IMR-90 (cell line): ENCODE measurements around the gene GCKR. TPM values are rescaled to one million over a fixed set of nuclear protein-coding genes. Genes with fewer than 3 reads are reported as not detected.

Experiments used
- ATAC-seq: fragments of 200-7000 bp; cut with Tn5 transposase; 2 replicates; pipeline ENCODE4 v1.9.1; 2020; ENCODE audit warnings: low read depth, mild to moderate bottlenecking, moderate library complexity
- BruUV-seq: library from RNA; stranded (reverse); fragments of 400-500 nt; replicated peaks from 2 replicates; lab custom pipeline; 2021; lab: Mats Ljungman, UMichigan
- CTCF ChIA-PET: fragments of 300-600 bp; formaldehyde crosslinking; extraction: SDS; loops from one replicate; lab custom pipeline; 2021; ENCODE audit warnings: antibody characterized with exemption; lab: Yijun Ruan, JAX
- POLR2A ChIA-PET: fragments of 300-600 bp; sonication (Branson Sonifier 250); formaldehyde crosslinking; loops from one replicate; lab custom pipeline; 2022; ENCODE audit warnings: antibody characterized with exemption; ENCODE audit not compliant: unreplicated experiment; lab: Charles Lee
- DNase-seq: peaks from one replicate; pipeline ENCODE4 v3.0.0; 2013
- H2AFZ ChIP-seq: replicated peaks from 2 replicates; pipeline ENCODE3; 2013; ENCODE audit warnings: low read length, mild to moderate bottlenecking; ENCODE audit not compliant: poor library complexity
- H2AK5ac ChIP-seq: 2 replicates; pipeline ENCODE4 v1.6.1; 2013; ENCODE audit warnings: low read depth, low read length, inconsistent platforms
- H2AK9ac ChIP-seq: replicated peaks from 2 replicates; pipeline ENCODE3; 2013; ENCODE audit warnings: mild to moderate bottlenecking, low read depth, low read length, moderate library complexity; ENCODE audit not compliant: poor library complexity
- H2BK120ac ChIP-seq: 2 replicates; pipeline ENCODE4 v1.6.1; 2013; ENCODE audit warnings: low read depth, low read length, inconsistent platforms
- H2BK15ac ChIP-seq: 3 replicates; pipeline ENCODE4 v1.6.1; 2013; ENCODE audit warnings: low read depth, low read length, inconsistent platforms
- H2BK20ac ChIP-seq: 2 replicates; pipeline ENCODE4 v1.6.1; 2013; ENCODE audit warnings: low read depth, mild to moderate bottlenecking, inconsistent platforms, low read length, moderate library complexity
- H2BK5ac ChIP-seq: 2 replicates; pipeline ENCODE4 v1.6.1; 2013; ENCODE audit warnings: mild to moderate bottlenecking, low read depth, low read length, inconsistent platforms; ENCODE audit not compliant: poor library complexity, severe bottlenecking
- H3K14ac ChIP-seq: replicated peaks from 2 replicates; pipeline ENCODE4 v1.6.1; 2013; ENCODE audit warnings: low read depth, low read length, inconsistent platforms
- H3K18ac ChIP-seq: 2 replicates; pipeline ENCODE4 v1.6.1; 2013; ENCODE audit warnings: low read depth, low read length, control low read depth
- H3K23ac ChIP-seq: 2 replicates; pipeline ENCODE4 v1.6.1; 2013; ENCODE audit warnings: low read depth, low read length, inconsistent platforms
- H3K27ac ChIP-seq: 2 replicates; pipeline ENCODE4 v1.5.1; 2013; ENCODE audit warnings: mild to moderate bottlenecking, control low read depth, low read length; ENCODE audit not compliant: insufficient read depth
- H3K27me3 ChIP-seq: 2 replicates; pipeline ENCODE4 v1.6.1; 2013; ENCODE audit warnings: low read length; ENCODE audit not compliant: control insufficient read depth, insufficient read depth
- H3K36me3 ChIP-seq: 2 replicates; pipeline ENCODE4 v1.6.1; 2013; ENCODE audit warnings: low read length, mixed read lengths; ENCODE audit not compliant: control insufficient read depth, insufficient read depth
- H3K4ac ChIP-seq: 2 replicates; pipeline ENCODE4 v1.6.1; 2013; ENCODE audit warnings: low read depth, low read length, inconsistent platforms
- H3K4me1 ChIP-seq: 2 replicates; pipeline ENCODE4 v1.6.1; 2013; ENCODE audit warnings: low read length, mixed read lengths; ENCODE audit not compliant: control insufficient read depth, insufficient read depth
- H3K4me2 ChIP-seq: 2 replicates; pipeline ENCODE4 v1.6.1; 2013; ENCODE audit warnings: low read depth, mild to moderate bottlenecking, control low read depth, low read length, moderate library complexity
- H3K4me3 ChIP-seq: 2 replicates; pipeline ENCODE4 v1.5.1; 2013; ENCODE audit warnings: low read depth, mild to moderate bottlenecking, control low read depth, low read length, moderate library complexity; ENCODE audit not compliant: insufficient read depth
- H3K56ac ChIP-seq: 2 replicates; pipeline ENCODE4 v1.6.1; 2013; ENCODE audit warnings: low read length, inconsistent platforms; ENCODE audit not compliant: insufficient read depth; ENCODE audit errors: extremely low read depth
- H3K79me1 ChIP-seq, 2 experiments: 2 replicates each; pipeline ENCODE4 v1.6.1; 2013; ENCODE audit warnings: low read length in 2 of 2, inconsistent platforms in 1 of 2, low read depth in 1 of 2
- H3K9ac ChIP-seq: 2 replicates; pipeline ENCODE4 v1.6.1; 2013; ENCODE audit warnings: low read depth, low read length, control low read depth
- H3K9me1 ChIP-seq: 2 replicates; pipeline ENCODE4 v1.6.1; 2013; ENCODE audit warnings: low read length, inconsistent platforms; ENCODE audit not compliant: insufficient read depth
- H3K9me3 ChIP-seq: 2 replicates; pipeline ENCODE4 v1.6.1; 2013; ENCODE audit warnings: low read length; ENCODE audit not compliant: control insufficient read depth, insufficient read depth
- H4K20me1 ChIP-seq: 2 replicates; pipeline ENCODE4 v1.6.1; 2013; ENCODE audit warnings: low read length, inconsistent platforms; ENCODE audit not compliant: insufficient read depth
- H4K5ac ChIP-seq: 2 replicates; pipeline ENCODE4 v1.6.1; 2013; ENCODE audit warnings: mild to moderate bottlenecking, low read depth, low read length, control low read depth
- H4K8ac ChIP-seq, 2 experiments: 2 replicates each; pipeline ENCODE4 v1.6.1; 2013; ENCODE audit warnings: low read depth in 2 of 2, low read length in 2 of 2, control low read depth in 1 of 2, inconsistent platforms in 1 of 2
- H4K91ac ChIP-seq: 2 replicates; pipeline ENCODE4 v1.6.1; 2013; ENCODE audit warnings: low read depth, low read length, inconsistent platforms; ENCODE audit not compliant: insufficient read depth
- CEBPB ChIP-seq: IDR thresholded peaks from 2 replicates; pipeline ENCODE4 v1.6.1; 2012; ENCODE audit warnings: low read depth, low read length, improper control_type of control experiment
- MAZ ChIP-seq: IDR thresholded peaks from 2 replicates; pipeline ENCODE4 v1.6.1; 2012; ENCODE audit warnings: low read depth, mild to moderate bottlenecking, low read length, improper control_type of control experiment, moderate library complexity, borderline replicate concordance
- WGBS, 2 experiments: methylation state at CpG; one replicate each; pipeline versions ENCODE4 v1.1.5 to v1.1.7; 2013; ENCODE audit warnings: missing lambda C conversion rate in 2 of 2; ENCODE audit not compliant: insufficient read length in 1 of 2; ENCODE audit errors: extremely low coverage in 2 of 2; 5-methylcytosine and 5-hydroxymethylcytosine counted together
- dilution Hi-C: fragments of 300-500 bp; cut with HindIII; formaldehyde crosslinking; loops from one replicate; pipeline ENCODE4 v1.14.3; 2018; ENCODE audit warnings: low sequenced_read_pairs; ENCODE audit not compliant: unreplicated experiment
- in situ Hi-C: fragments of 300-500 bp; cut with MboI; formaldehyde crosslinking; loops from 3 replicates; pipeline ENCODE4 v1.14.3; 2019; ENCODE audit warnings: low sequenced_read_pairs, inconsistent platforms, mixed read lengths
- intact Hi-C: fragments of 100-400 bp; cut with micrococcal nuclease; formaldehyde crosslinking; loops from 2 replicates; pipeline ENCODE4 v1.10.0; 2022
- polyA plus RNA-seq, 3 experiments: library from polyadenylated mRNA; depleted of rRNA; stranded (reverse); fragments of >200 nt; gene quantifications; 2 replicates each; pipeline ENCODE4 v1.2.3, GENCODE V29; 2012; ENCODE audit warnings: low replicate concordance in 1 of 3
- total RNA-seq: library from RNA; depleted of rRNA; stranded (reverse); fragments of >200 nt; gene quantifications from 2 replicates; pipeline ENCODE4 v1.2.3, GENCODE V29; 2012

GCKR gene
- total and polyA plus RNA-seq, 2 of the 4 experiments (the other 2 are of a cell fraction): under 0.01 to 0.41 TPM

DNA sequence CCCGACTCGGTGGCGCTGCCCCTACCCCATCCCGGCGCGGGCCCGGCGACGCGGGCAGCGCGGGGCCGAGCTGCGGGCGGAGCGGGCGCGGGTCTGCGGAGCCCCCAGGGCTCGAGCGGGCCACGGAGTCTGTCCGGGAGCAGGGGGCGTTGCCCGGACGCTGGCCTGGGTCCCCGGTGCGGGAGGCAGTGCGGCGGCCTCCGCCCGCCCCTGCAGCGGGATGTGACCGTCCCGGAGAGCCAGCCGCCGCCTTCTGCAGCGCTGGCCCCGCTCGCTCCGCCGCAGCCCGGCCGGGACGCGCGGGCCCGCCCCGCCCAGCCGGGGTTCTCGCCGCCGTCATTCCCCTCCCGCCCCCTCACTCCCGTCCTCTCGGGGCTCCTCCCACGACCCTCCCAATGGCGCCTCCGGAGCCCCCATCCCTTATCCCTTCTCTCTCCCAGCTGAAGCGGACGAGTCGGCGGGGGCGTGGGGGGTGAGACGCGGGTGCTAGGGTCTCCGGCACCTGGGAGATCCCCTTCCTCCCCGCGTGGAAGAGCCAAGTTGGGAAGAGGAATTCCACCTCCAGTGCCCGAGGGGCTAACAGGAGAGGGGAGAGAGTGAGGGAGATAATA, 1.6 kb upstream of the GCKR start, which contains the start of gene FNDC4:
FNDC4 (minus strand) TSS at position 257 of the 611 bp plus-strand sequence. CDS start 521 bp downstream, outside the sequence.
- dilution Hi-C loops: no loop called here
- peak within 1 kb of the TSS; percentile 83 for H3K4ac ChIP-seq
- H4K91ac ChIP-seq: peak within 1 kb of the TSS; percentile 45; the same call in 1 of the 2 replicates
- no peaks in the 10 kb centered on the region for H3K9me3 ChIP-seq
- peak within 1 kb of the TSS; percentile 85 for H2BK120ac ChIP-seq
- peak within 1 kb of the TSS; percentile 97 for H3K23ac ChIP-seq
- peak within 1 kb of the TSS; percentile 94 for H3K4me3 ChIP-seq
- H3K4me2 ChIP-seq: peak within 1 kb of the TSS; percentile 97
- H2BK20ac ChIP-seq: no peak within 1 kb of the TSS
- H4K20me1 ChIP-seq: no peaks in the 10 kb centered on the region
- WGBS, 2 experiments: 1% methylated on average over 16 of the region's 70 CpGs; no CpG with 5 or more reads in 1 of the 2 experiments
- H3K27me3 ChIP-seq: peaks cover 2% of the 10 kb centered on the region; the same call in 1 of the 2 replicates
- ChIA-PET POLR2A (interaction anchor here (0.5 kb wide), 1 partner anchor 69 kb away, joined by 5 read pairs; no protein-coding TSS in a partner anchor), CTCF (no interaction called here)
- H2AFZ ChIP-seq: peak within 1 kb of the TSS; percentile 99
- BruUV-seq: no TSS peak
- H3K27ac ChIP-seq: peak within 1 kb of the TSS; percentile 32; the same call in 1 of the 2 replicates
- peak within 1 kb of the TSS; percentile 84 for H2AK5ac ChIP-seq
- ATAC-seq: peak; percentile 85
- peak within 1 kb of the TSS; percentile 64 for H3K9ac ChIP-seq
- H3K9me1 ChIP-seq: peaks cover 18% of the 10 kb centered on the region
- peak within 1 kb of the TSS; percentile 48 for H3K18ac ChIP-seq
- H4K5ac ChIP-seq: peak within 1 kb of the TSS; percentile 27; the same call in 1 of the 2 replicates
- in situ Hi-C loops: no loop called here
- intact Hi-C loops: no loop called here
- peak within 1 kb of the TSS; percentile 97 for H2BK15ac ChIP-seq
- peaks cover 0 to 11% of the 10 kb centered on the region in 2 experiments; a peak in 2 of 4 replicates for H3K79me1 ChIP-seq
- peak within 1 kb of the TSS; percentile 83 for H3K14ac ChIP-seq
- peak within 1 kb of the TSS; percentile 87 for H2AK9ac ChIP-seq
- H3K56ac ChIP-seq: peak within 1 kb of the TSS; percentile 52; the same call in 1 of the 2 replicates
- DNase-seq: no peak
- TF ChIP-seq CEBPB (no peak), MAZ (peak; percentile 16; the same call in 1 of the 2 replicates)
- 0 out of 2 replicates have a peak, but pooled peaks cover 3% of the 10 kb centered on the region for H3K36me3 ChIP-seq
- peak within 1 kb of the TSS; percentile 55 for H2BK5ac ChIP-seq
- H3K4me1 ChIP-seq: peaks cover 5% of the 10 kb centered on the region
- peak within 1 kb of the TSS; percentile 73 to 83 for H4K8ac ChIP-seq
